GM23338 (cell line): ENCODE measurements around the gene SDHAF3.

Experiments
- CTCF ChIP-seq, 2 experiments: fragments of 200-600 bp in 1 of 2; sonication (generic) in 1 of 2; conservative IDR thresholded peaks; 2 replicates each; pipeline versions ENCODE4 v1.5.1 to v1.6.1; 2016 to 2017; ENCODE audit warnings: antibody characterized with exemption in 2 of 2, low read depth in 2 of 2, mild to moderate bottlenecking in 2 of 2, moderate library complexity in 1 of 2
- ETS1 ChIP-seq: IDR thresholded peaks from 2 replicates; pipeline ENCODE4 v1.6.1; 2016; ENCODE audit warnings: antibody characterized with exemption
- REST ChIP-seq: IDR thresholded peaks from one replicate; pipeline ENCODE4 v1.6.1; 2018; ENCODE audit warnings: antibody characterized with exemption; ENCODE audit not compliant: unreplicated experiment

- TF ChIP-seq ETS1 = no peak
- no peak for TF ChIP-seq CTCF (conservative IDR thresholded peaks at IDR 0.05; ENCODE audit: low read depth in 2 of 2)
- TF ChIP-seq REST = no peak
Observed at GRCh38 chr7:97218767-97219166, 101.3 kb downstream of the SDHAF3 start.
